Kidney epithelial cell (primary cell): ENCODE data around the gene ST3GAL6. TPM values are rescaled to one million over a fixed set of nuclear protein-coding genes. Genes with fewer than 3 reads are reported as not detected.

Experiments
- DNase-seq: peaks from one replicate; pipeline ENCODE4 v3.0.0-alpha.2; 2010; ENCODE audit warnings: low read depth
- H3K27me3 ChIP-seq: 2 replicates; pipeline ENCODE4 v1.6.0; 2011; ENCODE audit warnings: low read length; ENCODE audit not compliant: control insufficient read depth, insufficient read depth
- H3K36me3 ChIP-seq: 2 replicates; pipeline ENCODE4 v1.5.1; 2011; ENCODE audit warnings: low read length; ENCODE audit not compliant: control insufficient read depth, insufficient read depth
- H3K4me3 ChIP-seq: 2 replicates; pipeline ENCODE4 v1.5.1; 2011; ENCODE audit warnings: low read depth, mild to moderate bottlenecking, control low read depth, low read length
- CTCF ChIP-seq: IDR thresholded peaks from 2 replicates; pipeline ENCODE4 v1.5.1; 2011; ENCODE audit warnings: mild to moderate bottlenecking, moderate library complexity, low read length, control low read depth, inconsistent platforms; ENCODE audit not compliant: insufficient read depth, poor library complexity, severe bottlenecking
- total RNA-seq: library from RNA; depleted of rRNA; stranded (reverse); fragments of >200 nt; gene quantifications from 2 replicates; pipeline ENCODE4 v1.2.3, GENCODE V29; 2015

The ST3GAL6 gene
- total RNA-seq, 1 donor from 2014 or later: 1.2 TPM

DNA sequence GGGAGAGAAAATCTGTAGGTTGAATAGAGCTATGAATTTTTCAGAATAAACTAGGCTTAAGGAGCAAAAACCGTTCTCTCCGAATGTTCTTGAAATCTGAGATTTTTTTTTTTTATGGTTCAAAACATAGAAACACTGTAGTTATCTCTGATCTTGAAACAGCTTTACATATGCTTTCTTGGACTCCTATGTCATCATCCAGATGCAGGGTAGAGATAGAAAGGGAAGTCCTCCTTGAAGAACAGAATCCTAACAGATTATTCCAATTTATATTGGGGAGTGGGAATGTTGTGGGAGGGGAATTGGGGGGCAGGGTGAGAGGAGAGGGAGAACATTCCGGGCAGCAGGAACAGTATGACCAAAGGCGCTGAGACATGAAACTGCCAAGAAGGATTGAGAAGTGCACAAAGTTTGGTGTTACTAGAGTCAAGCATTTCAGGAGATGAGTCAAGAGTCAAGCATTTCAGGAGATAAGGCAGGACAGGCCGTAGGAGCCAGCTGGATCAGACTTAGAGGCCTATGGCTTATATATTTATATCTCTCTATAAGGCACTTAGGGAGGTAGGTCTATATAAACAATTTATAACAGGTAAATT, 21.9 kb upstream of the ST3GAL6 start:
- Histone ChIP-seq H3K36me3 (no peaks in the 10 kb centered on the region), H3K27me3 (no peaks in the 10 kb centered on the region), H3K4me3 (no peak overlapping the region)
- DNase-seq: peak; percentile 28
- TF ChIP-seq CTCF: no peak

DNA sequence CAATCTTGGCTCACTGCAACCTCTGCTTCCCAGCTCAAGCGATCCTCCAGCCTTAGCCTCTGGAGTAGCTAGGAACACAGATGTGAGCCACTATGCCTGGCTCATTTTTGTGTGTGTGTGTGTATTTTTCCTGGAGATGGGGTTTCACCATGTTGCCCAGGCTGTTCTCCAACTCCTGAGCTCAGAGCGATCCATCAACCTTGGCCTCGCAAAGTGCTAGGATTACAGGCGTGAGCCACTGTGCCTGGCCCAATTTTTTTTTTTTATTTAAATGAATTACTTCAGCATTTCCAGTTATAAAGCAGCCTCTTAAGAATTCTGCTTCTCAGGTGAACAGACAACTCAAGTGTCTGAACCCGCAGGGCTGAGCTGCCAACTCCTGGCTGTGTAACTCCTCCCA, 20.1 kb upstream of the ST3GAL6 start:
- Histone ChIP-seq H3K36me3 (no peaks in the 10 kb centered on the region), H3K4me3 (no peak overlapping the region), H3K27me3 (no peaks in the 10 kb centered on the region)
- DNase-seq: no peak
- no peak for TF ChIP-seq CTCF

GRCh38 chr3:98744283-98744682, 18.9 kb upstream of the ST3GAL6 start:
- TF ChIP-seq CTCF: no peak
- DNase-seq: no peak
- Histone ChIP-seq H3K36me3 (no peaks in the 10 kb centered on the region), H3K4me3 (no peak overlapping the region), H3K27me3 (no peaks in the 10 kb centered on the region)

DNA sequence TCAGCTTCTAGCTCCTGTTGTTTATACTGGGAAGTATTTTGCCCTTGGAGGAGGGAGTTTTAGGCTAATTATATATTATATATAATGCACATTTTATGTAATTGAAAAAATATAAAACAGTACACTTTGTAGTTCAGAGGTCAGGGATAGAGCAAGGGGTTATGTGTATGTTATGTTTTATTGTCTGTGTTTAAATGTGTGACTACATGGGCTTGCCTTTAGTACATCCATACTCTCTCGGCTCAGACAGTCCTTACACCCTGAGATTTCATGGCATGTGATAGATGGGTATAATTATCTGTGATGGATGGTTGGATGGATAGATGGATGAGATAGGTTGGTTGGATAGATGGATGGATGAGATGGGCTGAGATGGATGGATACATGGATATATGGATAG, 17.4 kb upstream of the ST3GAL6 start:
- TF ChIP-seq CTCF: no peak
- no peak for DNase-seq
- Histone ChIP-seq H3K27me3 (no peaks in the 10 kb centered on the region), H3K4me3 (no peak overlapping the region), H3K36me3 (no peaks in the 10 kb centered on the region)

- no peak for TF ChIP-seq CTCF
- no peak overlapping the region for H3K4me3 ChIP-seq
- no peaks in the 10 kb centered on the region for H3K27me3 ChIP-seq
- no peaks in the 10 kb centered on the region for H3K36me3 ChIP-seq
- no peak for DNase-seq
Measured at GRCh38 chr3:98746122-98746521, 17.0 kb upstream of the ST3GAL6 start.

GRCh38 chr3:98746882-98747281, 16.3 kb upstream of the ST3GAL6 start:
- H3K27me3 ChIP-seq: no peaks in the 10 kb centered on the region
- H3K4me3 ChIP-seq: no peak overlapping the region
- no peaks in the 10 kb centered on the region for H3K36me3 ChIP-seq
- no peak for TF ChIP-seq CTCF
- DNase-seq: no peak
